Measurements from ENCODE around the gene ZFAND4.
"Not testable (repeated sequence)": the region's sequence is repeated elsewhere in the genome, so short reads cannot be mapped to it uniquely, and the experiment has no call there.

Gene ZFAND4

DNA sequence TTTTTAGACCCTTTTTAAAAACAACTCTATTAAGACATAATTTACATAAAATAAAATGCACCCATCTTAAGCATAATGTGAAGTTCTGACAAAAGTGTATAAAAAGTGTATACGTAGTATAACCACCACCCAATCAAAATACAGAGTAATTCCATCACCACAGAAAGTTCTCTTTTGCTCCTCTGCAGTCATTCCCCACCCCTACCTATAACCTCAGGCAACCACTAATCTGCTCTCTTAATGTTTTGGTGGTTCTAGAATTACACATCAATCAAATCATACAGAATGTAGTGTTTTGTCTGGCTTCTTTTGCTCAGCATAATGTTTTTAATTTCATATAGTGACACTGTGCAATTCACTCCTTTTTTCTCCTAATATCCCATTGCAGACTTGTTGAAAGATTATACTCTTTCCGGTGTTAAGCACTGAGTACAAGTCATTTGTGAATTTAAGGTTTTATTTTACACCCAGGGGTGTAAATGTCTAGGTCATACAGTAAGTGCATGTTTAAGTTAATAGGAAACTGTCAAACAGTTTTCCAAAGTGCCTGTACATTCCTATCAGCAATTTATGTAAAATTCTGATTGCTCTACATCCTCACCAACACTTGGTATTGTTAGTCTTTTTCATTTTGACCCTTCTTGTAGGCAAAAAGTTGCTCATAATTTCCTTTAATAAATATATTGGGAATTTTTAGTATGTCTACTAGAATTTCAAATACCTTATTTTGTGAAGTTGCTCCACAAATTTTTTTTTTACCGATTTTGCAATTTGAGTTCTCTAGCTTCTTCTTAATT, 86.3 kb downstream of the ZFAND4 start:
- DNase-seq, result no peak

DNA sequence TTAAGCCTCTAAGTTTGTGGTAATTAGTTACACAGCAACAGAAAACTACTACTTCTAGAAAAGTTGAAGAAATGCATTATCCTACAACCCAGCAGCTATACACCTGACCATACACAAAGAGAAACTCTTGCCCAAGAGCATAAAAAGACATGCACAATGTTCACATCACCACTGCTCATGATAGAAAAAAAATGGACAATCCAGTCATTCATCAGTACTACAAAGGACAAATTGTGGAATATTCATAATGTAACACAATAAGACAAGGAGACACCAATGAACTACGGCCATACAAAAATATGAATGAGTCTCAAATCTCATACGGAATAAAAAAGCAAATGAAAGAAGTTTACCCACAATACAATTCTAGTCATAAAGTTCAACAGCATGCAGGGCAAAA, 87.4 kb downstream of the ZFAND4 start:
- no peak for DNase-seq

DNA sequence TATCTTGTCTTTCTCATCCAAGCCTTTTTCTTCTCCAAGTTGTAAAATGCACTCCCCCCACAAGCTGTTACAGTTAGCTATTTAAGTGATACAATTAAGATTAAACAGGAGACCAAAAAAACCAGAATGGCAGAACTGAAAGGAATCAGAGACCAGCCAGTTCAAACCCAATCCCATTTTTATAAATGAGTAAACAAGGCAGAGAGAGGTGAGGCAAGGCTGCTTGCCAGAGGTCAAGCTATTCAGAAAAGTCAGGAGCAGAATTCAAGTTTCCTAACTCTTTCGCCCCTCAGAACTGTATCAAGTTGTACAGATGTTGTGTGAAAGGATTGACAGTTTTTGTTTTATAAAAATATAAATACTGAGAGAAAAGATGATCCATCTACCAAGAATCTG, 90.2 kb downstream of the ZFAND4 start:
- DNase-seq, result no peak

DNA sequence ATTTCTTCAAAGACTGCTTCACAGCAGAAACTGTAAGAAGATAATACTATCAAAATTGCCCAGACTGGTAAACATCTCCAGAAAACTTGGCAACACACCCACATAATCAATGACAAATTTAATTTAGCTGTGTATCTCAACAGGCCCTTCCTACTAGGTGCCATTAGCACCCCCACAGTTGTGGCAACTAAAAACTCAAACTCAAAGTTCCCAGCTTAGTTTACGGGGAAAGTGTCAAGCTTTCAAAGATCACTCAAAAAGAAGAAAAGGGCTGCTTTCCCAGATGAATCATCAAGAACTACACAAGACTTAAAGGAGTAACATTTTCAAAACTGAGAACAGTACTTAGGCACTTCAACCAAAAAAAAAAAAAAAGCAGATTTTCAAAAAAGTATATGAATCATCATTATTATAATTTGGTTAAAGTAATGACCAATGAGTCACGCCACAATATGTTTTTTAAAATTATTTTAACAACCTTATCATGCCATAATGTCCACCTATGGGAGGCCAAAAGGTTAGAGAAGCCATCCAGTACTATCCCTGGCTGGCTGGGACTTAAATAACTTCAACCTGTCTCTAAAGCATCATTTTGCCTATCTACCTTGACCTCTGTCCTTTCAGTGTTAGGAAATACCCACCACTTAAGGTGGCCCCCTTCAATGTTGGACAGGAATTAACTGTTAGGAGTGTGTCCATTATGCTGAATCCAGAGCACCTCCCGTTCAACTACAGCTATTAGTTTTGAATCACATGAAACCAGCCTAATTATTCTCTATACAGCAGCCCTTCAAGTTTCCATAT, 90.8 kb downstream of the ZFAND4 start:
- DNase-seq, result no peak

- DNase-seq, result no peak
Observed at GRCh38 chr10:45581216-45581549, 91.4 kb downstream of the ZFAND4 start.

- DNase-seq, result no peak
Observed at GRCh38 chr10:45580371-45581215, 92.0 kb downstream of the ZFAND4 start.

GRCh38 chr10:45578384-45578971, 94.1 kb downstream of the ZFAND4 start:
- DNase-seq, result no peak

- no peak for DNase-seq
Observed at GRCh38 chr10:45575966-45576597, 96.5 kb downstream of the ZFAND4 start.

DNA sequence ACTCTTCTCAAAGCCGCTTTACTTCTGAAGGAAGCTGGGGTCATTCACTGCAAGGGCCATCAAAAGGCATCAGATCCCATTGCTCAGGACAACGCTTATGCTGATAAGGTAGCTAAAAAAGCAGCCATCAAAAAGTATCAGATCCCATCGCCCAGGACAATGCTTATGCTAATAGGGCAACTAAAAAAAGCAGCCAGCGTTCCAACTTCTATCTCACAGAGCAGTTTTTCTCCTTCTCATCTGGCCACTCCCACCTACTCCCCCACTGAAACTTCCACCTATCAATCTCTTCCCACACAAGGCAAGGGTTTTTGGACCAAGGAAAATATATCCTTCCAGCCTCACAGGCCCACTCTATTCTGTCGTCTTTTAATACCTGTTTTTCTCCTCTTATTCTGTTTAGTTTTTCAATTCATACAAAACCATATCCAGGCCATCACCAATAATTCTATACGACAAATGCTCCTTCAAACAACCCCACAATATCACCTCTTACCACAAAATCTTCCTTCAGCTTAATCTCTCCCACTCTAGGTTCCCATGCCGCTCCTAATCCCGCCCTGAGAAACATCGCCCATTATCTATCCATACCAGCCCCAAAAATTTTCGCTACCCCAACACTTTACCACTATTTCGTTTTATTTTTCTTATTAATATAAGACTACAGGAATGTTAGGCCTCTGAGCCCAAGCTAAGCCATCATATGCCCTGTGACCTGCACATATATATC, 97.4 kb downstream of the ZFAND4 start:
- not testable (repeated sequence) for DNase-seq

GRCh38 chr10:45569471-45569870, 103.1 kb downstream of the ZFAND4 start:
- DNase-seq, result no peak

DNA sequence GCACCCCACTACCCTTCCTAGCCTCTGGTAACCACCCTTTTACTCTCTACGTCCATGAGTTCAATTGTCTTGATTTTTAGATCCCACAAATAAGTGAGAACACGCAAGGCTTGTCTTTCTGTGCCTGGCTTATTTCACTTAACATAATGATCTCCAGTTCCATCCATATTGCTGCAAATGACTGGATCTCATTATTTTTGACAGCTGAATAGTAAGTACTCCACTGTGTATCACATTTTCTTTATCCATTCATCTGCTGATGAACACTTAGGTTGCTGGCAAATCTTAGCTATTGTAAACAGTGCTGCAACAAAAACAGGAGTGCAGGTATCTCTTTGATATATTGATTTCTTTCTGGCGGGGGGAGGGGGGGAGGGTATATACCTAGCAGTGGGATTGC, 106.2 kb downstream of the ZFAND4 start:
- no peak for DNase-seq

Data from GOT3 (cell line).